ENCODE data around the gene COL4A1. TPM values are rescaled to one million over a fixed set of nuclear protein-coding genes. Genes with fewer than 3 reads are reported as not detected.
A peak's percentile ranks its signal among the peaks of the same experiment; 100 is the strongest.

Gene COL4A1
- polyA plus RNA-seq, 6 donors from 2014 or later, result not detected

DNA sequence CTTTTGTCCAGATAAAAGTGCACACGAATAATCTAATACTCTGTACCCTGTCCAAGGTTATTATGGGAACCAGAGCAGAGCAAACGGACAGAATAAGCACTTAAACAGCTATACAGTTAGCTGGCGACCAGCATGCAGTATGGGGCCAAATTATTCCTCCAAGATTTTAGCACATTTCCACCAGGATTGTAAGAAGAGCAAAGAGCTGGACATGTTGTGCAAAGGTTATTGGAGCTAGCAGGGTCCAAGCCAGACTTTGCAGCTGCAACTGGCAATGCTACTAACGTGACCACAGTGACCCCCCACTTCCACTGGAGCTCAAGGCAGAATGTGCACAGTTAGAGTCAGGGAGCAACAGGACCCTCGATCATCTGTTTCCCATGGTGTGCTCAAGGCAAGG lies 89.9 kb downstream of the COL4A1 start:
- ATAC-seq (ENCODE audit: low read depth in 2 of 2) (no peak), DNase-seq (no peak)
- H3K36me3 Mint-ChIP-seq, result no peaks in the 10 kb centered on the region
- H3K27me3 Mint-ChIP-seq, result peaks cover 23 to 28% (median 26%) of the 10 kb centered on the region in 3 donors
- H3K27ac Mint-ChIP-seq, result peak overlapping the region in 1 of 6 donors; percentile 65
- no peaks in the 10 kb centered on the region for H3K4me1 Mint-ChIP-seq
- no peak overlapping the region for H3K4me3 Mint-ChIP-seq
- H3K9me3 Mint-ChIP-seq, result no peaks in the 10 kb centered on the region

DNA sequence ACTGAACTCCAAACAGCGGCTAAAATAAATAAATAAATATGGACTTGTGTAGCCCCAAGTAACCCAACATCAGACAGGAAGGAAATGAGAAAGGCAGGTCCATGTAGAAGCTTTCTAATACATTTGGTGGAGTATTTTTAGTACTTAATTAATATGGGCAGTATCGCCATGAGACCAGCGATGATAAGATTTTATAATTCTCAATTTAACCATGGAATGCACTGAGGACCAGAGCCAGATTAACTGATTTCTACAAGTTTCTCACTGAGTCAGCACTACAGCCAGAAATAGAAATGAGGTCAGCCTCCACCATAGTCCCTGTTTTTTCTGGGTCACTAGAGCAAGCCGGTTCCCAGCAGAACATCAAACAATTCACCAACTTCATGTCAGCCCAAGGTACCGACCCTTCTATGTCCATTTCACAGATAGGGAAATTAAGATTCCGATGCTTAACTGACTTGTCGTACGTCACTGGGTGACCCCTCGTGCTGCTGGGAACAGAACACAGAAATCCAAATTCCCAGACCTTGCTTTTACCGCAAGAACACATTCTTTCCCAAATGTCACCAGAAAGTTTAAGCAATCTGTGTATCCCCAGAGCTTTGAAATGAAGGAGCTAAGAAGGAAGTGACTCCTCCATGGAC lies 90.4 kb downstream of the COL4A1 start:
- Mint-ChIP-seq H3K4me1 (no peaks in the 10 kb centered on the region), H3K4me3 (no peak overlapping the region), H3K9me3 (no peaks in the 10 kb centered on the region), H3K27me3 (peaks cover 22 to 23% (median 22%) of the 10 kb centered on the region in 3 donors), H3K36me3 (no peaks in the 10 kb centered on the region), H3K27ac (no peak overlapping the region)
- DNase-seq (no peak), ATAC-seq (ENCODE audit: low read depth in 2 of 2) (no peak)

DNA sequence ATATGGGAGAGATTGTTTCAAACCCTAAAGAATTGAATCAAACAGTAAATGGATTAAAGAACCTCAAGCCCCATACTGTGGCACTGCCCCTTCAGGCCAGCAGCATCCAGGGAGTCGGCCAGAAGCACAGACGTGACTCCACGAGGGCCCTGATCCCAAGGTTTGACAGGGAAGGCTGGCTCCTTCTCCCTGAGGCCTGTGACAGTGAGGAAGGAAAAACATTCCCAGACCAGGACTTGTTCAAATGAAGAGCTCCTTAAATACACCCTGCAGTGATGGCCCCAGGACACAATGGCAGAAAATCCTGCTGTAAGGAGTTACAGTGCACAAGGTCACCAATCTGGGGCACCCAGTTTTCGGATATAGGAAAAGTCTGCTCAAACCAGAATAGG lies 91.0 kb downstream of the COL4A1 start:
- Mint-ChIP-seq H3K9me3 (no peaks in the 10 kb centered on the region), H3K4me1 (no peaks in the 10 kb centered on the region), H3K36me3 (no peaks in the 10 kb centered on the region), H3K27ac (no peak overlapping the region), H3K4me3 (no peak overlapping the region), H3K27me3 (peaks cover 18 to 24% (median 23%) of the 10 kb centered on the region in 3 donors)
- ATAC-seq (ENCODE audit: low read depth in 2 of 2), result no peak
- DNase-seq, result no peak

GRCh38 chr13:110215606-110216005 lies 91.4 kb downstream of the COL4A1 start:
- H3K36me3 Mint-ChIP-seq, result no peaks in the 10 kb centered on the region
- ATAC-seq (ENCODE audit: low read depth in 2 of 2) (no peak), DNase-seq (no peak)
- H3K9me3 Mint-ChIP-seq, result no peaks in the 10 kb centered on the region
- no peak overlapping the region for H3K27ac Mint-ChIP-seq
- H3K27me3 Mint-ChIP-seq, result peaks cover 17 to 25% (median 23%) of the 10 kb centered on the region in 3 donors
- H3K4me3 Mint-ChIP-seq, result no peak overlapping the region
- H3K4me1 Mint-ChIP-seq, result no peaks in the 10 kb centered on the region

DNA sequence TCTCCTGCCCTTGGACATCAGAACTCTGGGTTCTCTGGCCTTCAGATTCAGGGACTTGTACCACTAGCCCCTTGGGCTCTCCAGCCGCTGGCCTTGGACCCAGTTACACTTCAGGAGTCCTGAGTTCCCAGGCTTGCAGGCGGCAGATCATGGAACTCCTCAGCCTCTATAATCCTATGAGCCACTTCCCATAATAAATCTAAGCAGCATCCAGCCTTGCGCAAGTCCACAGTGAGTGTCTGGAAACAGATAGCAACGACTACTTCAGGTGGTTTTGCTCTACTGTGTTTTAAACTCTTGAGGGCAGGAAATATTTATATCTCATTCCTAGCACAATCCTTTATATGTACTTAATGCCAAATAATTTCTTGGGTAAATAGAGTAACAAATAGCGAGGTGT lies 92.3 kb downstream of the COL4A1 start:
- H3K27ac Mint-ChIP-seq, result no peak overlapping the region
- ATAC-seq (ENCODE audit: low read depth in 2 of 2), result no peak
- no peak overlapping the region for H3K4me3 Mint-ChIP-seq
- no peaks in the 10 kb centered on the region for H3K9me3 Mint-ChIP-seq
- peaks cover 13 to 26% (median 23%) of the 10 kb centered on the region in 3 donors for H3K27me3 Mint-ChIP-seq
- no peak for DNase-seq
- no peaks in the 10 kb centered on the region for H3K4me1 Mint-ChIP-seq
- H3K36me3 Mint-ChIP-seq, result no peaks in the 10 kb centered on the region

DNA sequence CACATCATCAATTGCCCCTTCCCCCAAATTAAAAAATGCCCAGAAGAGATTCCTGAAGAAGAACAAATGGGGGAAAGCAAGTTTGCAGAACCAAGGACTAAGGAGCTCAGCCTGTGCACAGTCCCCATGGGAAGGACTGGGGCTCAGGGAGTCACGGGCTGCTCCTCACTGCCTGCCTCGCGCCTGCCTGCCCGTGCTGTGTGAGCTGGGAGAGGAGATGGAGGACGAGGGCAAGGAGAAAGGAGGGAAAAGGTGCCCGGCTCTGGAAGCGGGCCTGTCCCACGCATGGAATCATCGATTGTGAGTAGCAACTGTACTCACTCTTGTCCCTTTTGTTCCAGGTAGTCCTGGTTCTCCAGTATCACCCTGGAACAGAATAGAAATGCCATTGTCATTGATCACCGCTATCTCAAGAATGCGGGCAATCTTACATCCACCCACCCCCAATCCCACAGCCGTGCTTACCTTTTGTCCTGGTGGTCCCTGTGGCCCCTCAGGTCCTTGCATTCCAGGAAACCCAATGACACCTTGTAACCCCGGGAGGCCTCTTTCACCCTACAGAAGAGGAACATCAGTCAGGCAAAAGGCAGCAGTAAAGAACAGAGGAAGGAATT lies 93.4 kb downstream of the COL4A1 start:
- Mint-ChIP-seq H3K4me1 (no peaks in the 10 kb centered on the region), H3K36me3 (no peaks in the 10 kb centered on the region), H3K9me3 (no peaks in the 10 kb centered on the region), H3K4me3 (no peak overlapping the region), H3K27me3 (peaks cover 11 to 26% (median 20%) of the 10 kb centered on the region in 3 donors), H3K27ac (no peak overlapping the region)
- no peak for DNase-seq
- ATAC-seq (ENCODE audit: low read depth in 2 of 2), result no peak

DNA sequence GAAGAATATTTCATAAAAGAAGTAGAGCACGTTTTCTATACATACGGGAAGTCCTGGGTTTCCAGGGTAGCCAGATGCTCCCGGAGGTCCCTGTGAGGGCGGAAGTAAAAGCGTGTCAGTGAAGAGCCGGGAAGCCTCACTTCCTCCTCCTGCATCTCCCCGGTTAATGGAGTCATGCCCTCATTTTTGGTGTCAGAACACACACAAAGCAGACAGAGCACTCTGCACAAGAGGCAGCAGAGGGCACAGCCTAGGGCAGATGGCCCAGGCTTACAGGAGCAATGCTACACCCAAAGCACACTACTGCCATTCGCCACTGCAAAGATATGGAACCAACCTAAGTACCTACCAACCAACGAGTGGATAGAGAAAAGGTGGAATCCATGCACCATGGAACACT lies 94.4 kb downstream of the COL4A1 start:
- ATAC-seq (ENCODE audit: low read depth in 2 of 2) (no peak), DNase-seq (no peak)
- no peaks in the 10 kb centered on the region for H3K4me1 Mint-ChIP-seq
- peaks cover 8 to 22% (median 10%) of the 10 kb centered on the region in 3 donors for H3K27me3 Mint-ChIP-seq
- H3K27ac Mint-ChIP-seq, result no peak overlapping the region
- H3K4me3 Mint-ChIP-seq, result no peak overlapping the region
- no peaks in the 10 kb centered on the region for H3K9me3 Mint-ChIP-seq
- no peaks in the 10 kb centered on the region for H3K36me3 Mint-ChIP-seq

GRCh38 chr13:110211735-110212134 lies 95.2 kb downstream of the COL4A1 start:
- no peak overlapping the region for H3K4me3 Mint-ChIP-seq
- peaks cover 2 to 17% (median 12%) of the 10 kb centered on the region in 3 donors for H3K27me3 Mint-ChIP-seq
- no peak for ATAC-seq (ENCODE audit: low read depth in 2 of 2)
- no peak for DNase-seq
- no peaks in the 10 kb centered on the region for H3K36me3 Mint-ChIP-seq
- no peaks in the 10 kb centered on the region for H3K4me1 Mint-ChIP-seq
- no peak overlapping the region for H3K27ac Mint-ChIP-seq
- H3K9me3 Mint-ChIP-seq, result no peaks in the 10 kb centered on the region

- Mint-ChIP-seq H3K4me3 (no peak overlapping the region), H3K4me1 (no peaks in the 10 kb centered on the region), H3K36me3 (no peaks in the 10 kb centered on the region), H3K27ac (no peak overlapping the region), H3K27me3 (peaks cover 0 to 12% (median 12%) of the 10 kb centered on the region in 3 donors), H3K9me3 (no peaks in the 10 kb centered on the region)
- ATAC-seq (ENCODE audit: low read depth in 2 of 2) (no peak), DNase-seq (no peak)
These were observed 95.9 kb downstream of the COL4A1 start for GRCh38 chr13:110211046-110211445.

DNA sequence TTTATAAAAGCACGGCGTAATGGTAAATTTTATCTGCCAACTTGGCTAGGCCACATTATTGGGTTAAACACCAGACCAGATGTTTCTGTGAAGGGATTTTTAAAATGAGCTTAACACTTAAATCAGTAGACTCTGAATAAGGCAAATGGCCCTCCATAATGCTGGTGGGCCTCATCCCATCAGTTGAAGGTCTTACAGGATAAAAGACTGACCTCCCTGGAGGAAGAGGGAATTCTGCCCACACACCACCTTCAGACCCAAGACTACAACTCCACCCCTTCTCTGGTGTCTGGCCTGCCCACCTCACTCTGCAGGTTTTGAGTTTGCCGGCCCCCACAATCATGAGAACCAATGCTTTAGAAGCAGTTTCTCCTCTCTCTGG lies 96.4 kb downstream of the COL4A1 start:
- H3K9me3 Mint-ChIP-seq, result no peaks in the 10 kb centered on the region
- no peak overlapping the region for H3K4me3 Mint-ChIP-seq
- H3K4me1 Mint-ChIP-seq, result no peaks in the 10 kb centered on the region
- ATAC-seq (ENCODE audit: low read depth in 2 of 2), result no peak
- DNase-seq, result no peak
- H3K27ac Mint-ChIP-seq, result no peak overlapping the region
- H3K36me3 Mint-ChIP-seq, result no peaks in the 10 kb centered on the region
- H3K27me3 Mint-ChIP-seq, result peaks cover 0 to 12% (median 12%) of the 10 kb centered on the region in 3 donors

- H3K36me3 Mint-ChIP-seq, result no peaks in the 10 kb centered on the region
- H3K4me3 Mint-ChIP-seq, result no peak overlapping the region
These were observed 96.9 kb downstream of the COL4A1 start for GRCh38 chr13:110209950-110210603.

GRCh38 chr13:110208116-110208515 lies 98.8 kb downstream of the COL4A1 start:
- ATAC-seq (ENCODE audit: low read depth in 2 of 2) (no peak), DNase-seq (no peak)
- Mint-ChIP-seq H3K36me3 (no peaks in the 10 kb centered on the region), H3K4me1 (no peaks in the 10 kb centered on the region), H3K4me3 (no peak overlapping the region), H3K9me3 (no peaks in the 10 kb centered on the region), H3K27ac (no peak overlapping the region), H3K27me3 (peaks cover 0 to 12% (median 4%) of the 10 kb centered on the region in 3 donors)

More at GRCh38 chr13:110209950-110210603, 96.9 kb downstream of the COL4A1 start:
- DNase-seq, result no peak
- no peak for ATAC-seq (ENCODE audit: low read depth in 2 of 2)
- no peaks in the 10 kb centered on the region for H3K4me1 Mint-ChIP-seq
- no peaks in the 10 kb centered on the region for H3K9me3 Mint-ChIP-seq
- H3K27ac Mint-ChIP-seq, result no peak overlapping the region
- H3K27me3 Mint-ChIP-seq, result peaks cover 0 to 12% (median 10%) of the 10 kb centered on the region in 3 donors

GRCh38 chr13:110206996-110207395 lies 100.0 kb downstream of the COL4A1 start:
- DNase-seq (no peak), ATAC-seq (ENCODE audit: low read depth in 2 of 2) (no peak)
- Mint-ChIP-seq H3K4me1 (no peaks in the 10 kb centered on the region), H3K27ac (no peak overlapping the region), H3K36me3 (no peaks in the 10 kb centered on the region), H3K27me3 (peaks cover 0 to 12% (median 4%) of the 10 kb centered on the region in 3 donors), H3K4me3 (no peak overlapping the region), H3K9me3 (peaks cover 0 to 2% (median 0%) of the 10 kb centered on the region in 7 donors)

- H3K4me3 Mint-ChIP-seq, result no peak overlapping the region
- ATAC-seq (ENCODE audit: low read depth in 2 of 2) (no peak), DNase-seq (no peak)
- peaks cover 0 to 10% (median 4%) of the 10 kb centered on the region in 3 donors for H3K27me3 Mint-ChIP-seq
- no peaks in the 10 kb centered on the region for H3K4me1 Mint-ChIP-seq
- H3K27ac Mint-ChIP-seq, result no peak overlapping the region
- H3K36me3 Mint-ChIP-seq, result no peaks in the 10 kb centered on the region
- peaks cover 0 to 2% (median 0%) of the 10 kb centered on the region in 7 donors for H3K9me3 Mint-ChIP-seq
These were observed 100.8 kb downstream of the COL4A1 start for GRCh38 chr13:110206185-110206584.

All from naive B cell (primary cell).